DOHH2 (cell line): Measurements from ENCODE around the gene SCGB2B2.

Experiments
- EZH2phosphoT487 ChIP-seq: fragments of 200-600 bp; sonication (generic); IDR thresholded peaks from 2 replicates; pipeline ENCODE4 v1.6.1; 2017; ENCODE audit warnings: borderline replicate concordance, mild to moderate bottlenecking, antibody characterized with exemption, low read length, moderate library complexity, mixed read lengths
- TF ChIP-seq, protein P1 (sequence below): fragments of 200-600 bp; sonication (generic); IDR thresholded peaks from one replicate; pipeline ENCODE4 v1.5.1; 2014; ENCODE audit warnings: antibody characterized with exemption, mild to moderate bottlenecking, low read depth, low read length; ENCODE audit not compliant: poor library complexity, severe bottlenecking

DNA sequence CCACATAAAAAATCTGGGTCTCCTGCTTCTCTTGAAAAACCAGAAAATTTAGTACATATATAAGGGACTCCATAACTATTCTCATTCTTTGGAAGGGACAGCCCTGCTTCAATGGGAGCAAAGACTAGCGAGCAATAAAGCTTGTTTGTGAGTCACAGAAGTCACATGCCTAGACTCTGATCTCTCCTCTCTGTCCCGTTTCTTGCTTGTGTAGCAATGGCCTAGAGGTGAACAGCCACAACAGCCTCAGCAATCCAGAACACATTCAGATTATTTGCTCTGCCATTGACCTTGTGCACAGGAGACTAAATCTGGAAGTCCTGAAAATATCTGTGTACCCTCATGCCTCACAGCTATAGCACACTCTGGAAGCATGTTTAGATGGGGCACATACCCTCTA, 43.2 kb downstream of the SCGB2B2 start:
- no peak for TF ChIP-seq EZH2phosphoT487
- TF ChIP-seq, protein P1, sequence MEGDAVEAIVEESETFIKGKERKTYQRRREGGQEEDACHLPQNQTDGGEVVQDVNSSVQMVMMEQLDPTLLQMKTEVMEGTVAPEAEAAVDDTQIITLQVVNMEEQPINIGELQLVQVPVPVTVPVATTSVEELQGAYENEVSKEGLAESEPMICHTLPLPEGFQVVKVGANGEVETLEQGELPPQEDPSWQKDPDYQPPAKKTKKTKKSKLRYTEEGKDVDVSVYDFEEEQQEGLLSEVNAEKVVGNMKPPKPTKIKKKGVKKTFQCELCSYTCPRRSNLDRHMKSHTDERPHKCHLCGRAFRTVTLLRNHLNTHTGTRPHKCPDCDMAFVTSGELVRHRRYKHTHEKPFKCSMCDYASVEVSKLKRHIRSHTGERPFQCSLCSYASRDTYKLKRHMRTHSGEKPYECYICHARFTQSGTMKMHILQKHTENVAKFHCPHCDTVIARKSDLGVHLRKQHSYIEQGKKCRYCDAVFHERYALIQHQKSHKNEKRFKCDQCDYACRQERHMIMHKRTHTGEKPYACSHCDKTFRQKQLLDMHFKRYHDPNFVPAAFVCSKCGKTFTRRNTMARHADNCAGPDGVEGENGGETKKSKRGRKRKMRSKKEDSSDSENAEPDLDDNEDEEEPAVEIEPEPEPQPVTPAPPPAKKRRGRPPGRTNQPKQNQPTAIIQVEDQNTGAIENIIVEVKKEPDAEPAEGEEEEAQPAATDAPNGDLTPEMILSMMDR = no peak
